EL (cell line): Measurements from ENCODE around the gene DOCK6.
A peak's percentile ranks its signal among the peaks of the same experiment; 100 is the strongest.
"Not testable (repeated sequence)": the region's sequence is repeated elsewhere in the genome, so short reads cannot be mapped to it uniquely, and the experiment has no call there.

Experiments used
- DNase-seq: peaks from one replicate; pipeline ENCODE4 v3.0.0-alpha.2; 2016

DOCK6 gene

DNA sequence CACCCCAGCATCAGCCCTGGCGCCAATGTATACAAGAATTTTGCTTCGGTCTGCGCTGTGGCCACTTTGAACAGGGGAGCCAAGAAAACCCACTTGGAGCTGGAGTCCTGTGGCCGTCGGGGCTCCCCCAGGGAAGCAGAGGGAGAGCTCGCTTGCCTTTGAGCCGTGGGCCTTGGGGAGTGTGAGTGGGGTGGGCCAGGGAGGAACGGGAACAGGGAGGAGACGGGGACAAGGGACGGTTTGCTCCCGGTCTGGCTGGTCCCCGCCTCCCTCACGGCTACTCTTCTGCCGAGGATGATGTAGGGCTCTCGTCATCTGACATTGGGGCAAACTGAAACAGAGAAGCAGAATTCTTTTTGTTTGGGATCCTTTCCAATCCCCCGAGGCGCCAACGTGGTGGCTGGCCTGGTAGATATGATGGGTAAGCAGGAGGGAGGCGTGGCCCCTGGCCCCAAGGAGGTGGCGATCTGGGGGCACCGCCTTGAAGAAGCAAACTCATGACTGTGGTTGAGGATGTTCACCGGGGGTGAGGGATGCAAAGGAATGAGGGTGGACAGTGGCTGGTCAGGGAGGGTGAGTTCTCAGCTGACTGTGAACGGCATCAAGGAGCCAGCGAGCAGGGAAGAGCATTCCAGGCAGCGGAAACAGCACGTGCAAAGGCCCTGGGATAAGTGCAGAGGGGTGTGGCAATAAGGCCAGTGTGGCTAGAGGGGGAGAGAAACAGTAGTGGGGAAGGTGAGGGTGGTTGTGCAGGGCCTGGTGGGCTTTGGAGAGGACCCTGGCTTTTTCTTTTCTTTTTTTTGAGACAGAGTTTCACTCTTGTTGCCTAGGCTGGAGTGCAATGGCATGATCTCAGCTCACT is 95.8 kb downstream of the DOCK6 start:
- peak; percentile 99 for DNase-seq

DNA sequence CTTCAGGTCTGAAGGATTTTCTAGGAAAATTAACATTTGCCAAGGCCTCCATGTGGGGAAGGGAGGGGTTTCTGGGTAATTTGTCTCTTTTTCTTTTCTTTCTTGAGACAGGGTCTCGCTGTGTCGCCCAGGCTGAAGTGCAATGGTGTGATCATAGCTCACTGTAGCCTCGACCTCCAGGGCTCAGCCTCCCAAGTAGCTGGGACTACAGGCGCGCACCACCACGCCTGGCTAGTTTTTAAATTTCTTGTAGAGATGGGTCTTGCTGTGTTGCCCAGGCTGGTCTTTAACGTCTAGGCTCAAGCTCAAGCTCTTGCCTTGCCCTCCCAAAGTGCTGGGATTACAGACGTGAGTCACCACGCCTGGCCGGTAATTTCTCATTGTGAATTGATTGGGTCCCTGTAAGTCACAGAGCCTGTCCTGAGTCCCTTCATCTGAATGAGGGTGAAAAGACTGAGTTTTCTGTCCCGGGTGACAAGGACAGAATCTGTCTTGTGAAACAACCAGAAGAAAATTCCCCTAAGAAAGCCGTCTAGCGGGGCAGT is 96.8 kb downstream of the DOCK6 start:
- peak; percentile 54 for DNase-seq

DNA sequence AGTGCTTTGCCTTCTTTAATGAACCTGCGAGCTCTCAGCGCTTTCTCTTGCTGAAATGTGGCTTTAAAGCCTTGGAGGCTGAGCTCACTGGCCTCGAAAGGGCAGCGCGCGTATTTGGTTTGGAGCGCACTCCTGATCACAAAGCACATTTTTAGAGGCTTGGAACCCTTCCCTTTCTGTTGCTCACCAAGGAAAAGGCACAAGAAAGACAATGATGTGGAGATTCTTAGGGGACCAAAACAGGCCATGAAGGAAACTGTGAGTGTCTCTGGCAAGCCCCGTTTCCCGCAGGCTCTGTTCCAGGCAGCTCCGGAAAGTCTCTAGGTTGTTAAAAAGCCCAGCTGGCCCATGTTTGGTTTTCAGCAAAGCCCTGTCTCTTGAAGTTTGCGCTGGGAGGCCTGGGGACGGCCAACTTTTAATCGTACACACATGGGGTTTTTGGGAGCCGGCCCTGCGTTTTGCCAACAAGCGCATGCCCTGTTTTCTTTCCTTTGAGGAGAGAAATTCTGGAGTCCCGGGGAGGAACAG is 97.4 kb downstream of the DOCK6 start:
- DNase-seq = no peak

DNA sequence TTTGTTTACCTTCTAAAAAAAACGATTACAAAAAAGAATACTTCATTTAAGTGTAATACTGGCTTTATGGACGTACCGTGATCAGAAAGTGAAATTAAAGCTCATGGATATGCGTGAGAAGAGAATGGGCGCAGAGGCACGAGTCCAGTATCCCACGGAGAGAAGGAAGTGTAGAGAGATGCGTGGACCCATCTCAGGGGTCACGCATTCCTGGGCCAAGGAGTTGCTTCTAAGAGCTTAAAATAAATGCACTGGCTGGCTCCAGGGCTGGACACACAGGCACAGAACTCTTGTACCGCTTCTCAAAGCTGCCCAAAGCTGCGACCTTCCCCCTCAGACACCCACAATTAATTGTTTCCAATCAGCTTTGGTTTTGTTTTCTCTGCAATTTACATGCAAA is 98.0 kb downstream of the DOCK6 start:
- no peak for DNase-seq

DNA sequence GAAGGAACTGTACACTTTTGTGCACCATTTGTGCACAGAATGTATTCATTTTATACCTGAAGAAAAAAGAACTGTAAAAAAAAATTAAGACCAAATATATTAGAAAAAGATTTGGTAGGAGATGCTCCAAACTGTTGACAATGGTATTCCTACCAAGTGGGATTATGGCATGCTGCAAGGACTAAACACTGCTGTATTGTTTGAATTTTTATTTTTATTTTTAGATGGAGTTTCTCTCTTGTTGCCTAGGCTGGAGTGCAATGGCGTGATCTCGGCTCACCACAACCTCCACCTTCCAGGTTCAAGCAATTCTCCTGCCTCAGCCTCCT is 101.9 kb downstream of the DOCK6 start:
- DNase-seq = not testable (repeated sequence)

DNA sequence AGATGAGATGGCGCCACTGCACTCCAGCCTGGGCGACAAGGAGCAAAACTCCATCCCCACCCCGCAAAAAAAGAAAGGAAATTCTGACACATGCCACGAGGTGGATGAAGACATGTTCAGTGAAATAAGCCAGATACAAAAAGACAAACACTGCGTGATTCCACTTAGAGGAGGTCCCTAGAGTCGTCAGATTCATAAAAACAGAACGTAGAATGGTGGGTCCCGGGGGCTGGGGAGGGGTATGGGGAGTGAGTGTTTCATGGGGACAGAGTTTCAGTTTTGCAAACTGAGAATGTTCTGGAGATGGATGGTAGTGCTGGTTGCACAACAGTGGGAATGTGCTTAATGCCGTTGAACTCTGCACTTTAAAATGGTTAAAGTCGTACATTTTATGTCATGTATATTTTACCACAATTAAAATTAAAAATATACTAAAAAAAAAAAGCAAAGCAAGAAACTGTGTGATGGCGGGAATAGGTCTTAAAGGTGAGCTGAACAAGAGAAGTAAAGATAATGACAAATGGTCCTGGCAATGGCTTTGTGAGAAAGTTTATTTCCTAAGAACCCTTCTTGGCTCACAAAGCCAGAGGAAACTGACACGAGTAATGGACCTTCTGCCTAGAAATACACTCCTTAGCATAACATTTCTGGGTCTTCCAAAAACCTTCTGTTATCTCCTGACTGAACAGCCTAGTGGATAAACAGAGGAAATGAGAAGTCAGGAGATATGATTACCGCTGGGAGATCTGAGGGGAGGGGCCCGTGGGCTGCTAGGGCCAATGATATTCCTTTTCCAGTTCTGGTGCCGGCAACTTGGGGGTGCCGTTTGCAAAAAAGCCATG is 102.5 kb downstream of the DOCK6 start:
- no peak for DNase-seq

DNA sequence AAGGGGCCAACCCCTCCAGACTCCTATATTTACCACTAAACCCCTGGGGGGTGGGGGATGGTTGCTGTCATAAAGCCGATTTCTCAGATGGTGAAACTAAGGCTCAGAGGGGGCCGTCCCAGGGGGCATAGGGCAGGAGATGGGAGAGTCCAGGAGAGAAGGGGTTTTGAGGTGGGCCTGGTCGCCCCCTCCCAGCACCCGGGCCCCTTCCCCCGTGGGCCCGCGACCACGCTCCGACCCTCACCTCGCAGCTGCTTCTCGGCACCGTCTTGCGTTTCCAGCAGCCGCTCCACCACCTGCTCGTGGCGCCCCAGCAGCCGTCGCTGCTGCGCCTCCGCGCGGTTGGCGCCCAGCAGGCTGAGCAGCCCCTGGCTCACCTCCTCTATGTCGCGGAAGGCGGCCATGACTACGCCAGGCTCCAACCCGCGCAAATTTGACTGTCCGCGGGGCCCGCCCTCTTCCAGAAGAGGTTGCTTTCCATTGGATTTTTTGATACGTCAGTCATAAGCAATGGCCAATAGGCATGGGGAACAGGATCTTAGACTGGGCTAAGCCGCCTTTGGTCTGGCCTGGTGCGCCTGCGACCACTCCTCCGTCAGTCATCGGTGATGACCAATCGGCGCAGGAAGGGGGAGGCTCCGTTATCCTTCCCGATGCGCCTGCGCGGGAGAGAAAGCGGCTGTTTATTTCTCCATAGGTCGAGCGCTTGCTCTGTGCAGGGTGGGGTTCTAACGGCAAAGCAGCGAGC is 106.8 kb downstream of the DOCK6 start, which contains the start of gene SPC24:
TSS of gene SPC24 (minus strand) at position 410 of the 748 bp plus-strand sequence. CDS start at position 404, 6 bp downstream.
- DNase-seq = peak; percentile 99

DNA sequence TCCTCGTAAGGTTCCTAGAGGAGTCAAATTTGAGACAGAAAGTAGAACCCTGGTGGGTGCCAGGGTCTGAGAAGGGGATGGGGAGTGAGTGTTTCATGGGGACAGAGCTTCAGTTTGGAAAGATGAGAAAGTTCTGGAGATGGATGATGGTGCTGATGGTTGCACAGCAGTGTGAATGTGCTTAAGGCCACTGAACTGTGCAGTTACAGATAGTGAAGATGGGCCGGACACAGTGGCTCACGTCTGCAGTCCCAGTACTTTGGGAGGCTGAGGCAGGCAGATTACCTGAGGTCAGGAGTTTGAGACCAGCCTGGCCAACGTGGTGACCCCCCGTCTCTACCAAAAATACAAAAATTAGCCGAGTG is 107.7 kb downstream of the DOCK6 start:
- no peak for DNase-seq

DNA sequence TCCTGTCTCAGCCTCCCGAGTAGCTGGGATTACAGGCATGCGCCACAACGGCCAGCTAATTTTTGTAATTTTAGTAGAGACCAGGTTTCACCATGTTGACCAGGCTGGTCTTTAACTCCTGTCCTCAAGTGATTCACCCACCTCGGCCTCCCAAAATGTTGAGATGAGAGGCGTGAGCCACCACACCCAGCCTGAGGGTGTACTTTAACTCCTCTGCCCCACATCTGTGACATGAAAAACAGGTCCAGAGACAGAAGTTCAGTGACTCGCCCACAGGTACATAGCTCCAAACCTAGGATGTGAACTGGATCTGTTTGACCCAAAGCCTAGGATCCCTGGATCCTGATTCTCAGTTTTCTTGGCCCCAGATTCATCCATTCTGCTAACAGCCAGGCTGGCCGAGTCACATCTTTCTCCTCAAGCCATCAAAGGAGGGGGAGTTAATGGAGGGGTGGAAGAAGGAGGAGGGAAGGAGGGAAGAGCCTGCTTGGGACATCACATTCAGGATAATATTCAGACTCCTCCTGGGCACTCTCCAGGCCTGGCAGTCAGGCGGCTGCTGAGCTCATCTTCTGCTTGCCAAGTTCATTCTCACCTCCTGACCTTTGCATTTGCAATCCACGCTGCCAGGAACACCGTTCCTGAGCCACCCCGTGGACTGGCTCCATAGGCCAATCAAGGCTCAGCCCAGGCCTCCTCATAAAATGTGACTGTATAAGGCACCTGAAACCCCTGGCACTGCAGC is 109.8 kb downstream of the DOCK6 start:
- DNase-seq = peak; percentile 74

DNA sequence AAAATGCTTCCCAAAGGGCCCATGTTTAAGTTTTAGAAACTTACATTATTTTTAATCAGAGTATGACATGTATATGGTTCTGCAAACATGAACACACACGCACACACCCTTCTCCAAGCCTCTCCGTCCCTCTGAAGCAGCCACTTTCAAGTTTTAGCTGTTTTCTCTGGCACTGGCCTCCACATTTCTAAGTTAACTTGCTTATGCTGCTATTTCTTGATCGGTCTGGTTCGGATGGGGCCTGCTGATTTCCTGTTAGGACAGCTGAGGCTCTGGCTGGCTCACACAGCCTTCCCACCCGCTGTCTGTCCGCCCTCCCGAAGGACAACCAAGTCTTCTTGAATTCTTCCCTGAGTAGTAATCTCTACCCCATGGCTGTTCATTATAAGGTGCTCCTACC is 111.1 kb downstream of the DOCK6 start:
- no peak for DNase-seq
